ENCODE results near the gene TUBA1A.
A peak's percentile ranks its signal among the peaks of the same experiment; 100 is the strongest.

The TUBA1A gene

DNA sequence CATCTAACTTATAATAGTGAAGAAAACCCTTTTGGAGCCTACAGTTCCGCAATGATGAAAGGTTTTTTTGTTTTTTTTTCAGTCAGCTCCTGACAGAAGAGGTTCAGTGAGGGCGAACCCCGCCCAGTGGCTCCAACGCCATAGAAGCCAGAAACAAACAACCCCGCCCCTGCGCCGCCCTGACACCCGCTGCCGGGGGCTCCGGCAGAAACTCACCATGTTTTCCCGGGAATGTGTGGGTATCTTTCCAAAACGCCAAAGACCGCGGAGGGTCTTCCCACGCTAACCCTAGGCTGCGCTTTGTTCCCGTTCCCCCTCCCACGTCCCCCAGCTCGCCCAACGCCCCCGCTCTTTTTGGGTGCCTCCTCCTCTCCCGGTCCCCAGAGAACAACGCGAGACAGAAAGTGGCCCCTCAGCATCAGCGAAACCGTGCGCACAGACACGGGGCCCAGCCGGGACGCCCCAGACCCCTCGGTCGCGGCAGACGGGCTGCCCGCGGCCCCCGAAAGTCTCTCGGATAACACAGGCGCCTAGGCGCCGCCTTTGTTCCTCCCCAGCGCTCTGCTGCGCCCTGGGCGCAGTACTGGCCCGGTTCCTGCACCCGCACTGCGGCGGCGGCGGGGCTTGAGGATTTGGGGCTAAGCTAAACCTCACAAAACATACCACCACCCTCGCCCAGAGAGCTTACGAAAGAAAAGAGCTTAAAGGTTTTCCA, 522 bp downstream of the TUBA1A start (continued):
- TF ChIP-seq ZNF19 (tag by site-specific recombination; IDR thresholded peaks at IDR 0.05; ENCODE audit: low read depth), result no peak
- no peak for TF ChIP-seq ZNF791 (tag by site-specific recombination; IDR thresholded peaks at IDR 0.05)
- no peak for TF ChIP-seq ZNF394 (tag by site-specific recombination; IDR thresholded peaks at IDR 0.05; ENCODE audit: borderline replicate concordance)
- TF ChIP-seq SCRT2 (tag by site-specific recombination; IDR thresholded peaks at IDR 0.05), result no peak
- peak; percentile 70 for TF ChIP-seq ZEB2 (tag by site-specific recombination; IDR thresholded peaks at IDR 0.05)
- peak; percentile 75 for TF ChIP-seq ZBTB20 (tag by site-specific recombination; IDR thresholded peaks at IDR 0.05)
- TF ChIP-seq KLF7 (tag by site-specific recombination; IDR thresholded peaks at IDR 0.05; ENCODE audit: borderline replicate concordance), result 0 out of 2 replicates have a peak, but pooled peaks have one; percentile 6
- TF ChIP-seq KLF1 (tag by site-specific recombination; IDR thresholded peaks at IDR 0.05), result peak; percentile 82; the same call in 1 of the 2 replicates
- peak; percentile 96 for TF ChIP-seq ZNF335 (tag by site-specific recombination; conservative IDR thresholded peaks at IDR 0.05)
- TF ChIP-seq ZNF660 (tag by site-specific recombination; IDR thresholded peaks at IDR 0.05), result peak; percentile 13

- no peak overlapping the region for H3K27ac ChIP-seq (ENCODE audit: extremely low read depth, low read depth, low read length)
- H3K36me3 ChIP-seq (ENCODE audit: control insufficient read depth in 2 of 2, insufficient read depth in 1 of 2, low read length in 2 of 2), result peaks cover 19 to 20% of the 10 kb centered on the region in 2 experiments
- POLR2A ChIA-PET, result interaction anchor here (0.5 to 4.8 kb wide), 8 partner anchors 15 to 136 kb away, joined by 3 to 134 read pairs (median 8); partner anchors contain the start of genes TROAP and TUBA1B
- no peaks in the 10 kb centered on the region for H3K9me3 ChIP-seq (ENCODE audit: control insufficient read depth, insufficient read depth, low read depth, low read length)
- H3K4me1 ChIP-seq (ENCODE audit: control insufficient read depth, insufficient read depth, low read length), result peaks cover 6% of the 10 kb centered on the region; the same call in 1 of the 2 replicates
- H3K4me3 ChIP-seq (ENCODE audit: low read depth, low read length), result peak overlapping the region; percentile 86
- CTCF ChIA-PET, result interaction anchor here (3.5 kb wide), 1 partner anchor 56 kb away, joined by 28 read pairs; the partner anchor contains the start of gene TUBA1B
- TF ChIP-seq ZEB2 (tag by site-specific recombination; IDR thresholded peaks at IDR 0.05), result no peak
- TF ChIP-seq IKZF3 (tag by site-specific recombination; IDR thresholded peaks at IDR 0.05), result no peak
- TF ChIP-seq ZNF660 (tag by site-specific recombination; IDR thresholded peaks at IDR 0.05), result peak; percentile 94
- no peak for TF ChIP-seq ZNF521 (tag by site-specific recombination; IDR thresholded peaks at IDR 0.05)
- no peak for TF ChIP-seq GLIS2 (tag by site-specific recombination; IDR thresholded peaks at IDR 0.05)
- peak; percentile 48 for TF ChIP-seq ZBTB17 (tag by site-specific recombination; IDR thresholded peaks at IDR 0.05)
- no peak for TF ChIP-seq ZNF248 (tag by site-specific recombination; IDR thresholded peaks at IDR 0.05)
- no peak; the same call in 1 of the 2 replicates for TF ChIP-seq KLF1 (tag by site-specific recombination; IDR thresholded peaks at IDR 0.05)
- TF ChIP-seq ZNF558 (tag by site-specific recombination; IDR thresholded peaks at IDR 0.05), result no peak
- TF ChIP-seq, protein P1, sequence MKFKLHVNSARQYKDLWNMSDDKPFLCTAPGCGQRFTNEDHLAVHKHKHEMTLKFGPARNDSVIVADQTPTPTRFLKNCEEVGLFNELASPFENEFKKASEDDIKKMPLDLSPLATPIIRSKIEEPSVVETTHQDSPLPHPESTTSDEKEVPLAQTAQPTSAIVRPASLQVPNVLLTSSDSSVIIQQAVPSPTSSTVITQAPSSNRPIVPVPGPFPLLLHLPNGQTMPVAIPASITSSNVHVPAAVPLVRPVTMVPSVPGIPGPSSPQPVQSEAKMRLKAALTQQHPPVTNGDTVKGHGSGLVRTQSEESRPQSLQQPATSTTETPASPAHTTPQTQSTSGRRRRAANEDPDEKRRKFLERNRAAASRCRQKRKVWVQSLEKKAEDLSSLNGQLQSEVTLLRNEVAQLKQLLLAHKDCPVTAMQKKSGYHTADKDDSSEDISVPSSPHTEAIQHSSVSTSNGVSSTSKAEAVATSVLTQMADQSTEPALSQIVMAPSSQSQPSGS (tag by site-specific recombination; IDR thresholded peaks at IDR 0.05; ENCODE audit: low read depth), result no peak
- TF ChIP-seq ZBTB20 (tag by site-specific recombination; IDR thresholded peaks at IDR 0.05), result peak; percentile 53
- no peak for TF ChIP-seq ZIC2 (tag by site-specific recombination; IDR thresholded peaks at IDR 0.05)
- no peak for TF ChIP-seq ZNF433 (tag by site-specific recombination; IDR thresholded peaks at IDR 0.05; ENCODE audit: low read depth)
- TF ChIP-seq ZNF664 (tag by site-specific recombination; IDR thresholded peaks at IDR 0.05), result peak; percentile 21; the same call in 1 of the 2 replicates
- no peak for TF ChIP-seq ZNF776 (tag by site-specific recombination; IDR thresholded peaks at IDR 0.05; ENCODE audit: borderline replicate concordance)
- TF ChIP-seq, protein P2, sequence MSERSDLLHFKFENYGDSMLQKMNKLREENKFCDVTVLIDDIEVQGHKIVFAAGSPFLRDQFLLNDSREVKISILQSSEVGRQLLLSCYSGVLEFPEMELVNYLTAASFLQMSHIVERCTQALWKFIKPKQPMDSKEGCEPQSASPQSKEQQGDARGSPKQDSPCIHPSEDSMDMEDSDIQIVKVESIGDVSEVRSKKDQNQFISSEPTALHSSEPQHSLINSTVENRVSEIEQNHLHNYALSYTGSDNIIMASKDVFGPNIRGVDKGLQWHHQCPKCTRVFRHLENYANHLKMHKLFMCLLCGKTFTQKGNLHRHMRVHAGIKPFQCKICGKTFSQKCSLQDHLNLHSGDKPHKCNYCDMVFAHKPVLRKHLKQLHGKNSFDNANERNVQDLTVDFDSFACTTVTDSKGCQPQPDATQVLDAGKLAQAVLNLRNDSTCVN (tag by site-specific recombination; optimal IDR thresholded peaks at IDR 0.05), result no peak
- no peak for TF ChIP-seq ZNF629 (tag by site-specific recombination; IDR thresholded peaks at IDR 0.05)
- no peak for TF ChIP-seq FEZF1 (tag by site-specific recombination; IDR thresholded peaks at IDR 0.05)
- peak; percentile 86 for TF ChIP-seq ZBTB44 (tag by site-specific recombination; IDR thresholded peaks at IDR 0.05)
- no peak for TF ChIP-seq KLF9 (tag by site-specific recombination; IDR thresholded peaks at IDR 0.05; ENCODE audit: low read depth)
- TF ChIP-seq KLF8 (tag by site-specific recombination; IDR thresholded peaks at IDR 0.05), result no peak
- no peak for TF ChIP-seq SCRT2 (tag by site-specific recombination; IDR thresholded peaks at IDR 0.05)
- no peak for TF ChIP-seq GLIS1 (tag by site-specific recombination; IDR thresholded peaks at IDR 0.05)
- TF ChIP-seq HOXD13 (CRISPR knock-in tag; IDR thresholded peaks at IDR 0.05; ENCODE audit: borderline replicate concordance), result no peak
- no peak for TF ChIP-seq RBAK (tag by site-specific recombination; IDR thresholded peaks at IDR 0.05)
- no peak for TF ChIP-seq ZNF350 (tag by site-specific recombination; IDR thresholded peaks at IDR 0.05)
- no peak for TF ChIP-seq ZBTB8A (tag by site-specific recombination; IDR thresholded peaks at IDR 0.05)
- no peak for TF ChIP-seq ZNF23 (tag by site-specific recombination; IDR thresholded peaks at IDR 0.05; ENCODE audit: borderline replicate concordance)
- TF ChIP-seq ZNF600 (tag by site-specific recombination; IDR thresholded peaks at IDR 0.05), result no peak
Observed at GRCh38 chr12:49187184-49187583, 1.7 kb downstream of the TUBA1A start.
